IMR-90 (cell line): Measurements from ENCODE around the gene C12orf50. TPM values are rescaled to one million over a fixed set of nuclear protein-coding genes. Genes with fewer than 3 reads are reported as not detected.

ENCODE experiments used
- ATAC-seq: fragments of 200-7000 bp; cut with Tn5 transposase; 2 replicates; pipeline ENCODE4 v1.9.1; 2020; ENCODE audit warnings: low read depth, mild to moderate bottlenecking, moderate library complexity
- BruUV-seq: library from RNA; stranded (reverse); fragments of 400-500 nt; replicated peaks from 2 replicates; lab custom pipeline; 2021; lab: Mats Ljungman, UMichigan
- CTCF ChIA-PET: fragments of 300-600 bp; formaldehyde crosslinking; extraction: SDS; loops from one replicate; lab custom pipeline; 2021; ENCODE audit warnings: antibody characterized with exemption; lab: Yijun Ruan, JAX
- POLR2A ChIA-PET: fragments of 300-600 bp; sonication (Branson Sonifier 250); formaldehyde crosslinking; loops from one replicate; lab custom pipeline; 2022; ENCODE audit warnings: antibody characterized with exemption; ENCODE audit not compliant: unreplicated experiment; lab: Charles Lee
- DNase-seq: peaks from one replicate; pipeline ENCODE4 v3.0.0; 2013
- H2AFZ ChIP-seq: replicated peaks from 2 replicates; pipeline ENCODE3; 2013; ENCODE audit warnings: low read length, mild to moderate bottlenecking; ENCODE audit not compliant: poor library complexity
- H2AK5ac ChIP-seq: 2 replicates; pipeline ENCODE4 v1.6.1; 2013; ENCODE audit warnings: low read depth, low read length, inconsistent platforms
- H2AK9ac ChIP-seq: replicated peaks from 2 replicates; pipeline ENCODE3; 2013; ENCODE audit warnings: mild to moderate bottlenecking, low read depth, low read length, moderate library complexity; ENCODE audit not compliant: poor library complexity
- H2BK120ac ChIP-seq: 2 replicates; pipeline ENCODE4 v1.6.1; 2013; ENCODE audit warnings: low read depth, low read length, inconsistent platforms
- H2BK15ac ChIP-seq: 3 replicates; pipeline ENCODE4 v1.6.1; 2013; ENCODE audit warnings: low read depth, low read length, inconsistent platforms
- H2BK20ac ChIP-seq: 2 replicates; pipeline ENCODE4 v1.6.1; 2013; ENCODE audit warnings: low read depth, mild to moderate bottlenecking, inconsistent platforms, low read length, moderate library complexity
- H2BK5ac ChIP-seq: 2 replicates; pipeline ENCODE4 v1.6.1; 2013; ENCODE audit warnings: mild to moderate bottlenecking, low read depth, low read length, inconsistent platforms; ENCODE audit not compliant: poor library complexity, severe bottlenecking
- H3K14ac ChIP-seq: replicated peaks from 2 replicates; pipeline ENCODE4 v1.6.1; 2013; ENCODE audit warnings: low read depth, low read length, inconsistent platforms
- H3K18ac ChIP-seq: 2 replicates; pipeline ENCODE4 v1.6.1; 2013; ENCODE audit warnings: low read depth, low read length, control low read depth
- H3K23ac ChIP-seq: 2 replicates; pipeline ENCODE4 v1.6.1; 2013; ENCODE audit warnings: low read depth, low read length, inconsistent platforms
- H3K27ac ChIP-seq: 2 replicates; pipeline ENCODE4 v1.5.1; 2013; ENCODE audit warnings: mild to moderate bottlenecking, control low read depth, low read length; ENCODE audit not compliant: insufficient read depth
- H3K27me3 ChIP-seq: 2 replicates; pipeline ENCODE4 v1.6.1; 2013; ENCODE audit warnings: low read length; ENCODE audit not compliant: control insufficient read depth, insufficient read depth
- H3K36me3 ChIP-seq: 2 replicates; pipeline ENCODE4 v1.6.1; 2013; ENCODE audit warnings: low read length, mixed read lengths; ENCODE audit not compliant: control insufficient read depth, insufficient read depth
- H3K4ac ChIP-seq: 2 replicates; pipeline ENCODE4 v1.6.1; 2013; ENCODE audit warnings: low read depth, low read length, inconsistent platforms
- H3K4me1 ChIP-seq: 2 replicates; pipeline ENCODE4 v1.6.1; 2013; ENCODE audit warnings: low read length, mixed read lengths; ENCODE audit not compliant: control insufficient read depth, insufficient read depth
- H3K4me2 ChIP-seq: 2 replicates; pipeline ENCODE4 v1.6.1; 2013; ENCODE audit warnings: low read depth, mild to moderate bottlenecking, control low read depth, low read length, moderate library complexity
- H3K4me3 ChIP-seq: 2 replicates; pipeline ENCODE4 v1.5.1; 2013; ENCODE audit warnings: low read depth, mild to moderate bottlenecking, control low read depth, low read length, moderate library complexity; ENCODE audit not compliant: insufficient read depth
- H3K56ac ChIP-seq: 2 replicates; pipeline ENCODE4 v1.6.1; 2013; ENCODE audit warnings: low read length, inconsistent platforms; ENCODE audit not compliant: insufficient read depth; ENCODE audit errors: extremely low read depth
- H3K79me1 ChIP-seq, 2 experiments: 2 replicates each; pipeline ENCODE4 v1.6.1; 2013; ENCODE audit warnings: low read length in 2 of 2, inconsistent platforms in 1 of 2, low read depth in 1 of 2
- H3K9ac ChIP-seq: 2 replicates; pipeline ENCODE4 v1.6.1; 2013; ENCODE audit warnings: low read depth, low read length, control low read depth
- H3K9me1 ChIP-seq: 2 replicates; pipeline ENCODE4 v1.6.1; 2013; ENCODE audit warnings: low read length, inconsistent platforms; ENCODE audit not compliant: insufficient read depth
- H3K9me3 ChIP-seq: 2 replicates; pipeline ENCODE4 v1.6.1; 2013; ENCODE audit warnings: low read length; ENCODE audit not compliant: control insufficient read depth, insufficient read depth
- H4K20me1 ChIP-seq: 2 replicates; pipeline ENCODE4 v1.6.1; 2013; ENCODE audit warnings: low read length, inconsistent platforms; ENCODE audit not compliant: insufficient read depth
- H4K5ac ChIP-seq: 2 replicates; pipeline ENCODE4 v1.6.1; 2013; ENCODE audit warnings: mild to moderate bottlenecking, low read depth, low read length, control low read depth
- H4K8ac ChIP-seq, 2 experiments: 2 replicates each; pipeline ENCODE4 v1.6.1; 2013; ENCODE audit warnings: low read depth in 2 of 2, low read length in 2 of 2, control low read depth in 1 of 2, inconsistent platforms in 1 of 2
- H4K91ac ChIP-seq: 2 replicates; pipeline ENCODE4 v1.6.1; 2013; ENCODE audit warnings: low read depth, low read length, inconsistent platforms; ENCODE audit not compliant: insufficient read depth
- MXI1 ChIP-seq: IDR thresholded peaks from 2 replicates; pipeline ENCODE4 v1.6.1; 2012; ENCODE audit warnings: low read depth, mild to moderate bottlenecking, low read length, moderate library complexity, borderline replicate concordance
- NFE2L2 ChIP-seq: fragments of 150-350 bp; IDR thresholded peaks from 2 replicates; pipeline ENCODE4 v1.6.1; 2016; ENCODE audit warnings: low read depth, mild to moderate bottlenecking, low read length
- RAD21 ChIP-seq: IDR thresholded peaks from 2 replicates; pipeline ENCODE4 v1.6.1; 2012; ENCODE audit warnings: low read length, improper control_type of control experiment
- WGBS, 2 experiments: methylation state at CpG; one replicate each; pipeline versions ENCODE4 v1.1.5 to v1.1.7; 2013; ENCODE audit warnings: missing lambda C conversion rate in 2 of 2; ENCODE audit not compliant: insufficient read length in 1 of 2; ENCODE audit errors: extremely low coverage in 2 of 2; 5-methylcytosine and 5-hydroxymethylcytosine counted together
- dilution Hi-C: fragments of 300-500 bp; cut with HindIII; formaldehyde crosslinking; loops from one replicate; pipeline ENCODE4 v1.14.3; 2018; ENCODE audit warnings: low sequenced_read_pairs; ENCODE audit not compliant: unreplicated experiment
- in situ Hi-C: fragments of 300-500 bp; cut with MboI; formaldehyde crosslinking; loops from 3 replicates; pipeline ENCODE4 v1.14.3; 2019; ENCODE audit warnings: low sequenced_read_pairs, inconsistent platforms, mixed read lengths
- intact Hi-C: fragments of 100-400 bp; cut with micrococcal nuclease; formaldehyde crosslinking; loops from 2 replicates; pipeline ENCODE4 v1.10.0; 2022
- polyA plus RNA-seq, 3 experiments: library from polyadenylated mRNA; depleted of rRNA; stranded (reverse); fragments of >200 nt; gene quantifications; 2 replicates each; pipeline ENCODE4 v1.2.3, GENCODE V29; 2012; ENCODE audit warnings: low replicate concordance in 1 of 3
- total RNA-seq: library from RNA; depleted of rRNA; stranded (reverse); fragments of >200 nt; gene quantifications from 2 replicates; pipeline ENCODE4 v1.2.3, GENCODE V29; 2012

C12orf50 gene
- total and polyA plus RNA-seq, 2 of the 4 experiments (the other 2 are of a cell fraction) = not detected

- dilution Hi-C loops (no loop called here), in situ Hi-C loops (no loop called here), intact Hi-C loops (no loop called here)
- Histone ChIP-seq H3K27me3 (no peaks in the 10 kb centered on the region), H3K9ac (no peak overlapping the region), H2AK9ac (no peak overlapping the region), H3K27ac (no peak overlapping the region), H3K9me3 (peaks cover 3% of the 10 kb centered on the region; the same call in 1 of the 2 replicates), H2BK5ac (no peak overlapping the region), H2BK20ac (no peak overlapping the region), H2AK5ac (no peak overlapping the region), H4K8ac (no peak overlapping the region), H3K9me1 (no peaks in the 10 kb centered on the region), H3K4me1 (no peaks in the 10 kb centered on the region), H3K4me3 (no peak overlapping the region), H3K56ac (no peak overlapping the region), H2BK15ac (no peak overlapping the region), H4K91ac (no peak overlapping the region), H3K23ac (no peak overlapping the region), H3K18ac (no peak overlapping the region), H3K4ac (no peak overlapping the region), H3K79me1 (no peaks in the 10 kb centered on the region), H4K5ac (no peak overlapping the region), H3K14ac (no peak overlapping the region), H2AFZ (no peak overlapping the region), H4K20me1 (no peaks in the 10 kb centered on the region), H3K4me2 (no peak overlapping the region), H3K36me3 (no peaks in the 10 kb centered on the region), H2BK120ac (no peak overlapping the region)
- ChIA-PET POLR2A (no interaction called here), CTCF (no interaction called here)
- no peak for TF ChIP-seq RAD21
- no peak for TF ChIP-seq NFE2L2
- TF ChIP-seq MXI1 = no peak
- no TSS peak for BruUV-seq
- WGBS, 2 experiments = 32% methylated on average over 2 of the region's 3 CpGs; no CpG with 5 or more reads in 1 of the 2 experiments
- ATAC-seq (no peak), DNase-seq (no peak)
Measured at GRCh38 chr12:88017964-88018363, 11.2 kb downstream of the C12orf50 start.
